ENCODE results near the gene NME3.

NME3 gene

GRCh38 chr16:1773703-1774447 lies 2.5 kb upstream of the NME3 start:
- H3K9me3 ChIP-seq (ENCODE audit: control insufficient read depth in 2 of 2, low read length in 2 of 2), result no peaks in the 10 kb centered on the region
- peaks cover 0 to 12% of the 10 kb centered on the region in 2 donors for H3K36me3 ChIP-seq (ENCODE audit: control insufficient read depth in 2 of 2, insufficient read depth in 2 of 2, low read length in 2 of 2)
- H3K4me1 ChIP-seq (ENCODE audit: control insufficient read depth, insufficient read depth, low read length), result peaks cover 45% of the 10 kb centered on the region
- H3K27ac ChIP-seq (ENCODE audit: low read length), result peak overlapping the region; percentile 67
- H3K27me3 ChIP-seq (ENCODE audit: control insufficient read depth in 1 of 2, insufficient read depth in 2 of 2, low read length in 2 of 2), result no peaks in the 10 kb centered on the region
- H3K4me3 ChIP-seq (ENCODE audit: low read length in 2 of 2), result peak overlapping the region; percentile 63 to 90
- peak overlapping the region; percentile 74 to 78 for H3K9ac ChIP-seq (ENCODE audit: low read length in 2 of 2)

- peak within 1 kb of the TSS; percentile 73 for H3K27ac ChIP-seq (ENCODE audit: low read length)
- peaks cover 0 to 14% of the 10 kb centered on the region in 2 donors for H3K36me3 ChIP-seq (ENCODE audit: control insufficient read depth in 2 of 2, insufficient read depth in 2 of 2, low read length in 2 of 2)
- H3K4me3 ChIP-seq (ENCODE audit: low read length in 2 of 2), result peak within 1 kb of the TSS; percentile 63 to 90
- no peaks in the 10 kb centered on the region for H3K9me3 ChIP-seq (ENCODE audit: control insufficient read depth in 2 of 2, low read length in 2 of 2)
- no peaks in the 10 kb centered on the region for H3K27me3 ChIP-seq (ENCODE audit: control insufficient read depth in 1 of 2, insufficient read depth in 2 of 2, low read length in 2 of 2)
- H3K4me1 ChIP-seq (ENCODE audit: control insufficient read depth, insufficient read depth, low read length), result peaks cover 45% of the 10 kb centered on the region
- peak within 1 kb of the TSS; percentile 74 to 78 for H3K9ac ChIP-seq (ENCODE audit: low read length in 2 of 2)
Observed at GRCh38 chr16:1772908-1773702, 1.8 kb upstream of the NME3 start, which contains the start of gene MRPS34. MRPS34 (minus strand) TSS chr16:1773134; CDS start chr16:1773119, 15 bp downstream.

GRCh38 chr16:1772362-1772907 lies 1.1 kb upstream of the NME3 start, which contains the start of gene EME2:
EME2 (plus strand) TSS chr16:1772810; CDS start chr16:1773228, 418 bp downstream.
- peak within 1 kb of the TSS; percentile 63 to 90 for H3K4me3 ChIP-seq (ENCODE audit: low read length in 2 of 2)
- peak within 1 kb of the TSS; percentile 74 to 78 for H3K9ac ChIP-seq (ENCODE audit: low read length in 2 of 2)
- peaks cover 45% of the 10 kb centered on the region for H3K4me1 ChIP-seq (ENCODE audit: control insufficient read depth, insufficient read depth, low read length)
- H3K9me3 ChIP-seq (ENCODE audit: control insufficient read depth in 2 of 2, low read length in 2 of 2), result no peaks in the 10 kb centered on the region
- H3K27me3 ChIP-seq (ENCODE audit: control insufficient read depth in 1 of 2, insufficient read depth in 2 of 2, low read length in 2 of 2), result no peaks in the 10 kb centered on the region
- peak within 1 kb of the TSS; percentile 73 for H3K27ac ChIP-seq (ENCODE audit: low read length)
- peaks cover 3 to 12% of the 10 kb centered on the region in 2 donors for H3K36me3 ChIP-seq (ENCODE audit: control insufficient read depth in 2 of 2, insufficient read depth in 2 of 2, low read length in 2 of 2)

GRCh38 chr16:1771864-1772361 lies 570 bp upstream of the NME3 start:
- H3K9ac ChIP-seq (ENCODE audit: low read length in 2 of 2), result peak overlapping the region; percentile 29 to 78
- peak overlapping the region; percentile 63 to 90 for H3K4me3 ChIP-seq (ENCODE audit: low read length in 2 of 2)
- peaks cover 45% of the 10 kb centered on the region for H3K4me1 ChIP-seq (ENCODE audit: control insufficient read depth, insufficient read depth, low read length)
- H3K27me3 ChIP-seq (ENCODE audit: control insufficient read depth in 1 of 2, insufficient read depth in 2 of 2, low read length in 2 of 2), result no peaks in the 10 kb centered on the region
- peaks cover 4 to 12% of the 10 kb centered on the region in 2 donors for H3K36me3 ChIP-seq (ENCODE audit: control insufficient read depth in 2 of 2, insufficient read depth in 2 of 2, low read length in 2 of 2)
- peak overlapping the region; percentile 73 for H3K27ac ChIP-seq (ENCODE audit: low read length)
- H3K9me3 ChIP-seq (ENCODE audit: control insufficient read depth in 2 of 2, low read length in 2 of 2), result no peaks in the 10 kb centered on the region

GRCh38 chr16:1770328-1771187 lies 785 bp downstream of the NME3 start:
- Histone ChIP-seq H3K4me3 (ENCODE audit: low read length in 2 of 2) (peak overlapping the region; percentile 63 to 90), H3K27ac (ENCODE audit: low read length) (peak overlapping the region; percentile 73), H3K4me1 (ENCODE audit: control insufficient read depth, insufficient read depth, low read length) (peaks cover 45% of the 10 kb centered on the region), H3K9ac (ENCODE audit: low read length in 2 of 2) (peak overlapping the region; percentile 51 to 57), H3K27me3 (ENCODE audit: control insufficient read depth in 1 of 2, insufficient read depth in 2 of 2, low read length in 2 of 2) (no peaks in the 10 kb centered on the region), H3K36me3 (ENCODE audit: control insufficient read depth in 2 of 2, insufficient read depth in 2 of 2, low read length in 2 of 2) (peaks cover 4 to 16% of the 10 kb centered on the region in 2 donors), H3K9me3 (ENCODE audit: control insufficient read depth in 2 of 2, low read length in 2 of 2) (no peaks in the 10 kb centered on the region)

- Histone ChIP-seq H3K9ac (ENCODE audit: low read length in 2 of 2) (no peak overlapping the region), H3K27ac (ENCODE audit: low read length) (peak overlapping the region; percentile 73), H3K9me3 (ENCODE audit: control insufficient read depth in 2 of 2, low read length in 2 of 2) (no peaks in the 10 kb centered on the region), H3K27me3 (ENCODE audit: control insufficient read depth in 1 of 2, insufficient read depth in 2 of 2, low read length in 2 of 2) (no peaks in the 10 kb centered on the region), H3K4me3 (ENCODE audit: low read length in 2 of 2) (peak overlapping the region; percentile 63 to 90), H3K4me1 (ENCODE audit: control insufficient read depth, insufficient read depth, low read length) (peaks cover 39% of the 10 kb centered on the region), H3K36me3 (ENCODE audit: control insufficient read depth in 2 of 2, insufficient read depth in 2 of 2, low read length in 2 of 2) (peaks cover 9 to 23% of the 10 kb centered on the region in 2 donors)
Observed at GRCh38 chr16:1769402-1770300, 1.7 kb downstream of the NME3 start.

- no peaks in the 10 kb centered on the region for H3K9me3 ChIP-seq (ENCODE audit: control insufficient read depth in 2 of 2, low read length in 2 of 2)
- no peak overlapping the region for H3K4me3 ChIP-seq (ENCODE audit: low read length in 2 of 2)
- no peak overlapping the region for H3K27ac ChIP-seq (ENCODE audit: low read length)
- peaks cover 9 to 25% of the 10 kb centered on the region in 2 donors for H3K36me3 ChIP-seq (ENCODE audit: control insufficient read depth in 2 of 2, insufficient read depth in 2 of 2, low read length in 2 of 2)
- H3K27me3 ChIP-seq (ENCODE audit: control insufficient read depth in 1 of 2, insufficient read depth in 2 of 2, low read length in 2 of 2), result no peaks in the 10 kb centered on the region
- no peak overlapping the region for H3K9ac ChIP-seq (ENCODE audit: low read length in 2 of 2)
- peaks cover 32% of the 10 kb centered on the region for H3K4me1 ChIP-seq (ENCODE audit: control insufficient read depth, insufficient read depth, low read length)
Observed at GRCh38 chr16:1768767-1769401, 2.5 kb downstream of the NME3 start.

- no peaks in the 10 kb centered on the region for H3K9me3 ChIP-seq (ENCODE audit: control insufficient read depth in 2 of 2, low read length in 2 of 2)
- peaks cover 9 to 25% of the 10 kb centered on the region in 2 donors for H3K36me3 ChIP-seq (ENCODE audit: control insufficient read depth in 2 of 2, insufficient read depth in 2 of 2, low read length in 2 of 2)
- no peaks in the 10 kb centered on the region for H3K27me3 ChIP-seq (ENCODE audit: control insufficient read depth in 1 of 2, insufficient read depth in 2 of 2, low read length in 2 of 2)
- H3K4me1 ChIP-seq (ENCODE audit: control insufficient read depth, insufficient read depth, low read length), result peaks cover 27% of the 10 kb centered on the region
- H3K9ac ChIP-seq (ENCODE audit: low read length in 2 of 2), result no peak overlapping the region
- no peak overlapping the region for H3K27ac ChIP-seq (ENCODE audit: low read length)
- no peak overlapping the region for H3K4me3 ChIP-seq (ENCODE audit: low read length in 2 of 2)
Observed at GRCh38 chr16:1768061-1768766, 3.1 kb downstream of the NME3 start.

Data from stomach smooth muscle (tissue), 2 donors.